Measurements from ENCODE around the gene PPTC7.

DNA sequence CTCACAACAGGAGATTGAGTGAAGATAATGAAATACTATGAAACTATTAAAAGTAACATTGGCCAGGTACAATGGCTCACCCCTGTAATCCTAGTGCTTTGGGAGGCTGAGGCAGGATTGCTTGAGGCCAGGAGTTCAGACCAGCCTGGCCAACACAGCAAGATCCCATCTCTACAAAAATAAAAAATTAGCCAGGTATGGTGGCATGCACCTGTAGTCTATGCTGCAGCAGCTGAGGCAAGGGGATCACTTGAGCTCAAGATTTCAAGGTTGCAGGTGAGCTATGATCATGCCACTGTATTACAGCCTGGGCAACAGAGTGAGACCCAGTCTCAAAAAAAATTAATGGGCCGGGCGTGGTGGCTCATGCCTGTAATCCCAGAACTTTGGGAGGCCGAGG, 66.1 kb downstream of the PPTC7 start:
- TF ChIP-seq POLR2A (IDR thresholded peaks at IDR 0.05) (no peak), CTCF (IDR thresholded peaks at IDR 0.05) (no peak)

All from sigmoid colon (tissue), 3 donors.